ENCODE data around the gene FANCC.

FANCC gene

GRCh38 chr9:95091601-95092261, 225.8 kb downstream of the FANCC start:
- Histone ChIP-seq H3K36me3 (replicated peaks) (no peaks in the 10 kb centered on the region; the same call in none of the 2 replicates), H3K9me3 (no peaks in the 10 kb centered on the region), H3K4me3 (no peak overlapping the region), H3K4me1 (peaks cover 34% of the 10 kb centered on the region), H3K27me3 (ENCODE audit: low read depth) (no peaks in the 10 kb centered on the region)
- no peak for DNase-seq (ENCODE audit: low spot score in 2 of 2)
- in situ Hi-C loops (cut with MboI; ENCODE audit: low sequenced_read_pairs) = no loop called here

DNA sequence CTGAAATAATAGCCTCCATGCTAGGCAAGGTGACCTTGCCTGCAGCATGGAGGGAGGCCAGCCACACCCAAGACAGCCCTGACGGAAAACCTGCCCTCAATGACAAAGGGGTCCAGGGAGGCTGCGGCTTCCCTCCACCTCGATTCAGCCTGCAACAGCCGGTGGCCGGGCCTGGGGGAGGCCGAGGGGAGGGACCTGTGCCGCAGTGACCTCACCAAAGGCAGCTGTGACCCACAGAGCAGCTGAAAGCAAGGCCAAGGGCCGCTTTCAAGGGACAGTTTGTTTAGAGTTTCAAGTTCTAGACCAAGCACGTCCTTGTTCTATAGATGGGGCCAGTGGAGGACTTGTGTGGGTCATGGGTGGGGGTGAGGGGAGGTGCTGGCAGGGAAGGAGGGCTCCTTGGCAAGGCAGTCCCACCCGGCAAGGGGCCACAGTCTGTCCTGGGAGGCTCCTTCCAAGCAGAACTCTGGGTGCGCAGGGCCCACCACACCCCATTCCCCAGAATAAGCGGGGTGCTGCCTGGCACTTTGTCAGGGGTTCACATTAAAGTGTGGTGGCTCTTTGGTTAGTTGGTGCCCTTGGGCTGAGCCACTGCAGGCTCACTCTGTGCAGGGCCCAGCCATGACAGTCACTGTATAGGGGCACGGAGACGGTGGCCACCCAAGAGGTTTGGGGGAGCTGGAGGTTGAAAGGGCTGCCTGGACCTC, 226.5 kb downstream of the FANCC start:
- H3K36me3 ChIP-seq (replicated peaks) = peaks cover 6% of the 10 kb centered on the region
- peak; percentile 43 to 62 for DNase-seq (ENCODE audit: low spot score in 2 of 2)
- no peaks in the 10 kb centered on the region for H3K9me3 ChIP-seq
- H3K4me1 ChIP-seq = peaks cover 34% of the 10 kb centered on the region
- H3K4me3 ChIP-seq = no peak overlapping the region
- in situ Hi-C loops (cut with MboI; ENCODE audit: low sequenced_read_pairs) = no loop called here
- no peaks in the 10 kb centered on the region for H3K27me3 ChIP-seq (ENCODE audit: low read depth)

DNA sequence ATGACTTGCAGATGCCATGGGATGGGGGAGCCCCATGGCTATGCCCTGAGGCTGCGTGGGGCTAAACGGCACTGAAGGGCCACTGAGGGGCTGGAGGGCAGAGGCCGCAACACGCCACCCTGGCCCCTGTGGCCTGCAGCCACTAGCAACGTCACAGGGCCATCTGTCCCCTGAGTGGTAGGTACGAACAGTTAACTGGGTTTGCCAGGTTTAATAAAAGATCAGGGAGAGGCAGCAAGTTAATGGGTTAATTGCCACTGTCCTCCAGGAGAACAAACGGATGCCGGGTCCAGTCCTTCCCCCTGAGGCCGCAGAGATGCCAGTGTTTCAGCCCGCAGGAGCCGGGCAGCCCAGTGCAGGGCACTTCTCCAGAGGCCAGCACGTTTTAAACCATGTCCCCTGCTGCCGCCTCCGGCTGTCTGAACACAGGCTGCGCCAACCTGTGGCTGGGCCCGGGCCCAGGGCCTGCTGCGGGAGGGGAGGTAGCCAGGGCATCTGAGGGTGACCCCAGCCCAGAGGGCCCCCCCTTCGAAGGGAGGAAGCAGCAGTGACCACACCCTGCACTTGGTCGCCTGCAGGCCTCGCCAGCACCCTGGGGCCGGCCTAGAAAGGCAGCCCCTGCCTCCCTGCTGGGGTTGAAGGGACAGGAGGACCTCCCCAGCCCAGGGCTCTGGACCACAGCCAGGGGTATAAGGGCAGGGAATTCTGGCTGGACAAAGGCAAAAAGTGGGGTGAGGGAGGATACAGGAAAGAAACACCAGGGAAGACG, 227.3 kb downstream of the FANCC start:
- H3K4me1 ChIP-seq = peaks cover 34% of the 10 kb centered on the region
- in situ Hi-C loops (cut with MboI; ENCODE audit: low sequenced_read_pairs) = no loop called here

GRCh38 chr9:95089257-95090022, 228.1 kb downstream of the FANCC start:
- H3K36me3 ChIP-seq (replicated peaks) = peaks cover 6% of the 10 kb centered on the region
- H3K4me3 ChIP-seq = no peak overlapping the region
- in situ Hi-C loops (cut with MboI; ENCODE audit: low sequenced_read_pairs) = no loop called here
- peaks cover 34% of the 10 kb centered on the region for H3K4me1 ChIP-seq
- DNase-seq (ENCODE audit: low spot score in 2 of 2) = no peak
- H3K9me3 ChIP-seq = no peaks in the 10 kb centered on the region
- no peaks in the 10 kb centered on the region for H3K27me3 ChIP-seq (ENCODE audit: low read depth)

More for the DNA sequence above, 227.3 kb downstream of the FANCC start:
- no peaks in the 10 kb centered on the region for H3K9me3 ChIP-seq
- no peaks in the 10 kb centered on the region for H3K27me3 ChIP-seq (ENCODE audit: low read depth)
- H3K4me3 ChIP-seq = no peak overlapping the region
- peaks cover 6% of the 10 kb centered on the region for H3K36me3 ChIP-seq (replicated peaks)
- DNase-seq (ENCODE audit: low spot score in 2 of 2) = no peak

DNA sequence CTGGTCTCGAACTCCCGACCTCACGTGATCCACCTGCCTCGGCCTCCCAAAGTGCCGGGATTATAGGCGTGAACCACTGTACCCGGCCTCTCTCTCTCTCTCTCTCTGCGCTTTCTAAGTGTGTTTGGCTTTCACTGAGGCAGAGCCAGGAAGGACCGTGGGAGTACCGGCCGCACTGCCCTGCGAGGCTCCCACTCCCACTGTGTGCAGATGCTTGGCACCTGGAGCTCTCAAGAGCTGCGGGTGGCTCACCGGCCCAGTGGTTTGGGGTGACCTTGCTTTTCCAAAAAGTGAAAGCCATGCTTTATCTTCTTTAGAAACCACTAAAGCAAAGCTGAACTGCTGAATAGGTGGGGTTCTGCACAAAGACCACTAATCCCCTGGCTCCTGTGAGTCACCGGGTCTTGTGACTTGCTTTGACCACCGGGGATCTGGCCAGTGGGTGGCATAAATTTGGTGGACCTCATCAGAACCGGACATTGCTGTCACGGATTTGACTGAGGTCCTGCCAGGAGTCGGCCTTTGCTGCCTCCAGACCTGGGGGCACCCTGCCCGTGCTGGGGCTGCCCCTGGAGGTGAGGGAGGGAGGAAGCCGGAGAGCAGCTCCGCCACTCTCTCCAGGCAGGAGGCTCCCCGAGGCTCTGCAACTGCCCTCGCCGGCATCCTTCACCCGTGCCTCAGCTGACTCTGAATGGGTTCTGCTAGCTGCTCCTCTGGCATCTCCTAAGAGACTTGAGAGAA, 228.9 kb downstream of the FANCC start:
- Histone ChIP-seq H3K4me3 (no peak overlapping the region), H3K9me3 (no peaks in the 10 kb centered on the region), H3K36me3 (replicated peaks) (peaks cover 6% of the 10 kb centered on the region), H3K27me3 (ENCODE audit: low read depth) (no peaks in the 10 kb centered on the region), H3K4me1 (peaks cover 34% of the 10 kb centered on the region)
- no peak for DNase-seq (ENCODE audit: low spot score in 2 of 2)
- in situ Hi-C loops (cut with MboI; ENCODE audit: low sequenced_read_pairs) = no loop called here

DNA sequence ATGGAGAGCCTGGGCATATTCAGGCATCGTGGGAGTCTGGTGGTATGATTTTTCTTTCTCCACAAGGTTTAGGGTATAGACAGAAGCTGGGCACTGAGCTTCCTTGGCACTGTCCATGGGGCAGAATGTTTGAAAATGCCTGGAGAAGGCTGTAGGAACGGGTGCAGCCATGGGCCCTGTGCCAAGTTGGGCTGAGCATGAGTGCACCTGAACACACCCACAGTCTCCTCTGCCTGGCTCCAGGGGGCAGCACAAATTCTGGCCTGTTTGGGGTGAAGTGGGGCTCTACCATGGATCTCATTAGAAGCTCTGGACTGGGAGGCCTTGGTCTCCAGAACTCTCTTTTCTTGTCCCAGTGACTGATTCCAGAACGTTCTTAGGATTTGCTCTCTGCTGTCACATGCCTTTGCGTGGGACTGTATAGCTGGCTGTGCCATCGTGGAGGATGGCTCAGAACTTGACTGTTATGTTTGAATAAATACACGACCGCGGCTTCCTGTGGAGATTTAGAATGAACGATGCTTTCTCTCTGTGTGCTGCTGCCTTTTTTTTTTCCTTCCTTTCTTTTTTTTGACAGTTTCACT, 229.8 kb downstream of the FANCC start:
- in situ Hi-C loops (cut with MboI; ENCODE audit: low sequenced_read_pairs) = no loop called here

GRCh38 chr9:95086564-95086955, 230.9 kb downstream of the FANCC start:
- no peaks in the 10 kb centered on the region for H3K9me3 ChIP-seq
- peaks cover 13% of the 10 kb centered on the region for H3K36me3 ChIP-seq (replicated peaks)
- H3K4me3 ChIP-seq = no peak overlapping the region
- H3K27me3 ChIP-seq (ENCODE audit: low read depth) = no peaks in the 10 kb centered on the region
- H3K4me1 ChIP-seq = peaks cover 17% of the 10 kb centered on the region
- in situ Hi-C loops (cut with MboI; ENCODE audit: low sequenced_read_pairs) = no loop called here
- no peak for DNase-seq (ENCODE audit: low spot score in 2 of 2)

More for the DNA sequence above, 229.8 kb downstream of the FANCC start:
- Histone ChIP-seq H3K9me3 (no peaks in the 10 kb centered on the region), H3K27me3 (ENCODE audit: low read depth) (no peaks in the 10 kb centered on the region), H3K4me1 (peaks cover 29% of the 10 kb centered on the region), H3K36me3 (replicated peaks) (peaks cover 6% of the 10 kb centered on the region), H3K4me3 (no peak overlapping the region)
- DNase-seq (ENCODE audit: low spot score in 2 of 2) = no peak

DNA sequence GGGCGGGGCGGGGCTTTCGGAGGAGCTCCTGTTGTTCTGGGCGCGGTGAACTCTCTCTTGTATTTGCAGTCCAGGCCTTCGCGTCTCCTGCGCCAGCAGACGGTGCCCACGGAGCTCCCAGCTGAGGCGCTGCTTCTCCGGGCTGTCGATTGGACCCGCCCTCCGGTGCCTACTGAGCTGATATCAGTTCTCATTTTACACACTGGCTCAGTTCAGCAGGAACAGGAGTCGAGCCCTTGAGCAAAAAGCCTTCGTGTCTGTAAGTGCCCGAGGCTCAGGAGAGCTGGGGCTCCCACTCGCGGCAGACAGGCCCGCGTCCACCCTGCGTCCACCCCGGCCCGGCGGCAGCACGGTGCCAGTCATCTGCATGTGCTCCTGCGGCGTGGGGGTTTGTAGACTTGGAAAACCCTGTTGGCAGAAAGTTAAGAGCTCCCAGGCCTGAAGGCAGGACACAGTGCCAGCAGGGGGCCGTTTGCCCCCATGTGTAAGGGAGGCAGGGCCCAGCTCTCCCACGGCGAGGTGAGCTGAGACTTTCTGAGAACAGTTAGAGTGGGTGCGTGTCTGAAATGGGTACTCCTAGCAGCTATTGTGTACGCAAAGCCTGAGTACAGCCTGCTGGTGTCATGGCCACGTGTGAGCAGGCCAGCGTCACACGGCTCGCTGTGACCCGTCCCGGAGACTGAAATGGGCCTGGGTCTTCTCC, 231.5 kb downstream of the FANCC start:
- Histone ChIP-seq H3K9me3 (no peaks in the 10 kb centered on the region), H3K36me3 (replicated peaks) (peaks cover 13% of the 10 kb centered on the region), H3K4me1 (peaks cover 12% of the 10 kb centered on the region), H3K27me3 (ENCODE audit: low read depth) (no peaks in the 10 kb centered on the region), H3K4me3 (no peak overlapping the region)
- in situ Hi-C loops (cut with MboI; ENCODE audit: low sequenced_read_pairs) = no loop called here
- no peak for DNase-seq (ENCODE audit: low spot score in 2 of 2)

- no peak for DNase-seq (ENCODE audit: low spot score in 2 of 2)
- Histone ChIP-seq H3K27me3 (ENCODE audit: low read depth) (no peaks in the 10 kb centered on the region), H3K36me3 (replicated peaks) (peaks cover 13% of the 10 kb centered on the region), H3K9me3 (no peaks in the 10 kb centered on the region), H3K4me1 (peaks cover 4% of the 10 kb centered on the region; the same call in 1 of the 2 replicates), H3K4me3 (no peak overlapping the region)
- in situ Hi-C loops (cut with MboI; ENCODE audit: low sequenced_read_pairs) = no loop called here
These were observed 232.3 kb downstream of the FANCC start for GRCh38 chr9:95085036-95085770.

- 0 out of 2 replicates have a peak, but pooled peaks cover 4% of the 10 kb centered on the region for H3K4me1 ChIP-seq
- H3K27me3 ChIP-seq (ENCODE audit: low read depth) = no peaks in the 10 kb centered on the region
- peaks cover 13% of the 10 kb centered on the region for H3K36me3 ChIP-seq (replicated peaks)
- in situ Hi-C loops (cut with MboI; ENCODE audit: low sequenced_read_pairs) = no loop called here
- no peaks in the 10 kb centered on the region for H3K9me3 ChIP-seq
- no peak for DNase-seq (ENCODE audit: low spot score in 2 of 2)
- H3K4me3 ChIP-seq = no peak overlapping the region
These were observed 233.1 kb downstream of the FANCC start for GRCh38 chr9:95084254-95084934.

- in situ Hi-C loops (cut with MboI; ENCODE audit: low sequenced_read_pairs) = no loop called here
- Histone ChIP-seq H3K9me3 (no peaks in the 10 kb centered on the region), H3K4me1 (no peaks in the 10 kb centered on the region), H3K27me3 (ENCODE audit: low read depth) (no peaks in the 10 kb centered on the region), H3K36me3 (replicated peaks) (peaks cover 13% of the 10 kb centered on the region), H3K4me3 (no peak overlapping the region)
- no peak for DNase-seq (ENCODE audit: low spot score in 2 of 2)
These were observed 234.3 kb downstream of the FANCC start for GRCh38 chr9:95083086-95083768.

All from HAP-1 (cell line).